Stimulated activated CD4-positive, alpha-beta T cell treated with anti-CD3 and anti-CD28 coated beads, Interleukin-15, amount 100 ng/mL, for 24 hours (primary cell): Measurements from ENCODE around the gene PTDSS2.
A peak's percentile ranks its signal among the peaks of the same experiment; 100 is the strongest.

Experiments used
- DNase-seq: peaks from one replicate; pipeline ENCODE4 v3.0.0-alpha.2; 2020

PTDSS2 gene

DNA sequence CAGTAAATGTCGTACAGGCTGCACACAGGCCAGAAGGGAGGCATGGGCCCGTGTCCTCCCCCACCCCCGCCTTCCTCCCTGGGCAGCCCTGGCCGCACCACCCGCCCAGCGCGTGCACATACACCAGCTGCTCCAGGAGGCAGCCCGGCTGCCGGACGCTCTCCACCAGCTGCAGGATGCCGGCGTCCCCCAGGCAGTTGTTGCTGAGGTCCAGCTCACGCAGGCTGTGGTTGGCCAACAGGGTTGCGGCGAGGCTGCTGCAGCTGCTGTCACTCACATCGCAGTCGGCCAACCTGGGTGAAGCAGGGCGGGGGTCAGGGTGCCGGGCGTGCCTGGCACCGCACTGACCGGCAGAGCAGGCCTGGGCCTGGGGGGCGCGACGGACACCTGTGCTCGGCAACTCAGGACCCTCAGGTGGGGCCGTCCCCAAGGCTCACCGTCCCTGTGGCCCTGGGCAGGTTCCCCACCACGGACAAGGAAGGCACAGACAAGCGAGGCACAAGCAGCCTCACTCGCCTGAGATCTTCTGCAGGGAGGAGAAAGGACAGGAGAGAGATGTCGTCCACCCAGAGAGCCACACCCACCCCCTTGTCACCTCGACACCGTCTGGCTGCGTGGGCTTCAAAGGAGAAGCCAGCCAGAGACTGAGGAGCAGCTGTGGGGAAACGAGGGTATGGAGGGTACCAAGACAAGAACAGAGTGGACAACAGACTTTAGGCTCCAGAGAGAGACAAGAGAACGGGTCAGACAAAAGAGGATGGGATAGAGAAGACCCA is 44.9 kb downstream of the PTDSS2 start:
- no peak for DNase-seq

DNA sequence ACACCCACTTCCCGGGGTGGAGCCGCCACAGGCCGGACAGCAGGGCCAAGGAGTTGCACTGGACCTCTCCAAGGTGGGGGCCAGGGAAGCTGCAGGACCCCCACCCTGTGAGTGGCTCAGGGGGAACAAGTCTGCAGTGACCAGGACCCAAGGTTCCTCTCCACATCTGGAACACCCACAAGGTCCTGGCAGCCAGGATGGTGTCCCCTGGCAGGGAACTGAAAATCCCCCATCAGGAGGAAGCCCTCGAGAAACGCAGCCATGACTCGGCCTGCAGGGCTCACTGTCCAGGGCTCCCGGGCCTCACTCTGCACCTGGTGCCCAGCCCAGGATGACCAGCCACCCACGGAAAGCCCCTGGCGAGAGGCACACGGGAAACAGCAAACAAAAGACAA is 45.5 kb downstream of the PTDSS2 start:
- DNase-seq: no peak

DNA sequence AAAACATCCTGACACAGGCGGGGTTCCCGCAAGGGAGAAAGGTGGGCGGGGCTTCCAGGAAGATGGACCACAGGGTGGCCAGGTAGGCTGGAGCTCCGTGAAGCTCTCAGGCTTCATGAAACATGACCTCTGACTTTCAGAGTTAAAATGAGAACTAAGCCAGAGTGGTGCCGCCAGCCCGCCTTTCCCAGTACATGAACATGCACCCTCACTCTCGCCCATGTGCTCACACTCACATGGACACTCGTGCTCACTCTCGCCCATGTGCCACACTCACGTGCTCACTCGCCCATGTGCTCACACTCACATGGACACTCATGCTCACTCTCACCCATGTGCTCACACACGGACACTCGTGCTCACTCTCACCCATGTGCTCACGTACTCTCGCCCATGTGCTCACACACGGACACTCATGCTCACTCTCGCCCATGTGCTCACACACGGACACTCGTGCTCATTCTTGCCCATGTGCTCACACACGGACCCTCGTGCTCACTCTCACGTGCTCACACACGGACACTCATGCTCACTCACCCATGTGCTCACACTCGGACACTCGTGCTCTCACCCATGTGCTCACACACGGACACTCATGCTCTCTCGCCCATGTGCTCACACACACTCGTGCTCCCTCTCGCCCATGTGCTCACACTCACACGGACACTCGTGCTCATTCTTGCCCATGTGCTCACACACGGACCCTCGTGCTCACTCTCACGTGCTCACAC is 46.9 kb downstream of the PTDSS2 start:
- DNase-seq: no peak

GRCh38 chr11:497565-498296 is 47.7 kb downstream of the PTDSS2 start:
- no peak for DNase-seq

DNA sequence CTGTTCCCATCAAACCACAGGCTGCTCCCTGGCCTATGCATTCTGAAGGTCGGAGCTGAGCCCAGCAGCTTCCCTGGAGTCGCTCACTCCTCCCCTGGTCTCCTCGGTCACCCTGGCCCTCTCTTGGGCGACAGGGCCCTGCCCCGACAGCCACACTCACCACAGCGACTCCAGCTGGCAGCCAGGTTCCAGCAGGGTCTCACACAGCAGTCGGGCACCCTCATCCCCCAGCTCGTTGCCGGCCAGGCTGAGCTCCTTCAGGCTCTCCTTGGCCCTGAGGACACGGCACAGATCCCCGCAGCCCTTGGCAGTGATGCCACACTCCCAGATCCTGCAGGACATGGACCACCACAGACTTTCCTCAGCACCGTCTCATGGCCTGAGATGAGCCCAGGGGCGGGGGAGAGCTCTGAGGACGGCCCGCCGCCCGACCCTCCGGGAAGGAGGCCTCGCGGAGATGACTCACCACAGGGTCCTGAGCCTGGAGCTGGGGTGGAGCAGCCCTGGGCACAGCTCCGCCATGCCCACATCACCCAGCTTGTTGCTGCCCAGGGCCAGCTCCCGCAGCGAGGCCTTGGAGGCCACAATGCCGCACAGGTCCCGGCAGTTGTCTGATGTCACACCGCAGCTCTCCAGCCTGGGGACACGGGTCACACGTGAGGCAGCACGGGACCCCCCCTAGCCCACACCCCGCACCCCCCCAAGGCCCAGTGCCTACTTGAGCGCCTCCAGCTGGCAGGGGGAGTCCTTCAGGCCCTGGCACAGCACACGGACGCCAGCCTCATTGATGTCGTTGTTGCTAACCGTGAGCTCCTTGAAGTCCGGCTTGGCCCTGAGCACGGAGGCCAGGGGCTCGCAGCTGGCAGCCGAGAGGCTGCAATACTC is 48.5 kb downstream of the PTDSS2 start:
- no peak for DNase-seq

DNA sequence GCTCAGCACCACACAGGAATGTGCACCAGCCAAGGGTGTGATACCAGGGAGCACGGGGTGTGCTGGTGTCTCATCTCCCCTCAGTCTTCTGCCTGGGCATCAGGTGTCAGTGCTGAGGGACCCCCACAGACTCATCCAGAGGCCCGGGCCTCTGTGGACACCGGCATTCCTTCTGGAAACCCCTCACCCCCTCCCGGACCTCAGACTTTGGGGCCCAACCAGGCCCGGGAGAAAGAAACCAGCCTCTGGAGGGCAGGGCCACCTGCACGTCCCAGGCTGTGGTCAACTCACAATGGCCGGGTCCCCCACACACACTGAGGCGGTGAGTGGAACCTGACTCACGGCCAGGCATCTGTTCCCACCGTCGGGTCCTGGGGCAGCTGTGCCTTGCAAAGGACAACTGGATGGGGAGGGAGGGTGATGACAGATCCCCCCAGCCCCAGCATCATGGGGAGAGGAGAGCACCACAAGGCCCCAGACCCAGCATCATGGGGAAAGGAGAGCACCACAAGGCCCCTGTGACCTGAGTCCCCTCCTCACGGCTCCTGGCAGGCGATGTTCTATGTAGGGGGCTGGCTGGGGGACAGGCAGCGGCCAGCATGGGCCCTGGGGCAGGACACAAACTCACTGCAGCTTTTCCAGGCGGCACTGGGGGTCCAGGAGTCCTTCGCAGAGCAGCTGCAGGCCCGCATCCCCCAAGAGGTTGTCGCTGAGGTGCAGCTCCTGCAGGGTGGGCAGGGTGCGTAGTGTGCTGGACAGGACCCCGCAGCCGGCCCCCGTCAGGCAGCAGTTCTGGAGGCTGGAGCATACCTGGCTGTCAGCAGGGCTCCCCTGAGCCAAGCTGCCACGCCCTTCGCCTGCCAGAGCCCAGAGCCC is 49.4 kb downstream of the PTDSS2 start:
- DNase-seq: no peak

GRCh38 chr11:501001-501682 is 51.1 kb downstream of the PTDSS2 start:
- DNase-seq: no peak

- no peak for DNase-seq
Observed at GRCh38 chr11:501683-502287, 51.7 kb downstream of the PTDSS2 start.

- no peak for DNase-seq
Observed at GRCh38 chr11:502288-503178, 52.5 kb downstream of the PTDSS2 start.

DNA sequence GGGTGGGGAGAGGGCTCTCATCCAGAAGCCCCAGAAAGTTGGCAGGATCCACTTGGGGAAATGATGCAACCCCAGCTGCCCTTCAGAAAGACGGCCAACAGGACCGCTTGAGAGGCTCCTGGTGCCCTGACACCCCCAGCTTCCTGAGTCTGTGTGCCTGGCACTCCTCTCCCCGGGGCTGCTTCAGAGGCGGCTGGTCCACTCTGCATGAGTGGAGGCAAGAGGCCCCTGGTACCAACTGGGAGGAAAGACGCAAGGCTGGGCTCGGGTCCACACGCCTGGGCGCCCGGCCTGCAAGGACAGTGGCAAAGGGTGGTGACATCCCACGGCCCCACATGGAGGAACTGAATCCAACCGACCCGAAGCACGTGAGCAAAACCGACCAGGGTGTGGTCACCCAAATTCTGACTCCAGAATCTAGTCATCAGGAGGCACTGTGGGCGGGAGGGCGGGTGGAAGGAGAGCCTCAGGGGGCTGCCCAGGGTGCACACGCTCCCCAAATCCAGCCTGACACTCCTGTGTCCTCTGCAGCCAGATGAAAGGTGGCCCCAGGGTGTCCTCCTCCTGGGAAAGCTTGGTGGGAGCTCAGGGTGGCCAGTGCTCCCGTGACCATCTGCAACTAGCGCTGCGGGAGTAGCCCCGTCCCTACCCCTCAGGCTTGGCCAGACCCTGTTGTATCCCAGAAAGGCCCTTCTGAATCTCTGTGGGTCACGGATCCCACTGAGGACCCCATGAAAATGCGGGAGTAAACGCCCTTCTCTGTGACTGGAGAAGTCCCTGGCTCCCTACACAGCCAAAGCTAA is 53.3 kb downstream of the PTDSS2 start:
- DNase-seq: peak; percentile 55

DNA sequence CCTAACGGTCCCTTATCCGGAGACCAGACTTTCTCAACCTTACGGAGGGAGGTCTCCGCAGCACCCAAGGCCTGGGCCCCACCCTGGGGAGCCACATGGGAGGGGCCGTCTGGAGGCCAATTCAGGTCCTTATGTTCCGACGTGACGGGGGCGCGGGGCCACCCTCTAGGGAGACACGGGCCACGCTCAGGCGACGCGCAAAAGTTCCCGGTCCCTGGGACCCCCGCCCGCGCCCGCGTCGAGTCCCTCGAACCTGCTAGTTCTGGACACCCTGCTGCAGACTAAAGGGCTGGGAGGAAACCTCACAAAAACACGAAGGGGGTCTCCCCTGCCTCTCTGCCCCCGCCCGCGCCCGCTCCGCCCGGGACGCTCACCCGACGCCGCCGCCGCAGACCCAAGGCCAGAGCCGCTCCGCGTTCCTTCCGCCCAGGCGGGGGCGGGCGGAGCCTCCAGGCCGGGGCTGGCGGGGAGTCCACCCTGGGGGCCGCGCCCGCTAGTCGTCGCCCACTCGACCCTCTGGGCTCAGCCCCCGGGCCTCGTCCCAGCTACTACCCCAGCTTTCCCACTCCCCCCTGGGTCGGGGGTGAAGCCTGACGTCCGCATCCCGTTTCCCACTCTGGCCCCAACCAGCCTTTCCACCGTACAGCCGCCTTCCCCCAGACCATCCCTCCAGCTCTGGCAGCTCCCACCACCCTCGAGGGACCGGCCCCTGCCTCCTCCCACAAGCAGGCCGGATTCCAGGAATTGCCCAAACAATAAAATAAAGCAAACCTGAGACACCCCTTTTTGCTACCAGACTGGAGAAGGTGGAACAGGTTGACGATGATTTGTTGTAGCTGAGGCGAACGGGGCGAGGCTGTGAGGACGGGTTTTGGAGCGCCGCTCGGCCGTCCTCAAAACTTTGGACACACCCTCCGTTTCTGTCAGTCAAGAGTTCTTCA is 54.2 kb downstream of the PTDSS2 start:
- peak; percentile 40 for DNase-seq

GRCh38 chr11:504994-505344 is 54.9 kb downstream of the PTDSS2 start:
- no peak for DNase-seq

DNA sequence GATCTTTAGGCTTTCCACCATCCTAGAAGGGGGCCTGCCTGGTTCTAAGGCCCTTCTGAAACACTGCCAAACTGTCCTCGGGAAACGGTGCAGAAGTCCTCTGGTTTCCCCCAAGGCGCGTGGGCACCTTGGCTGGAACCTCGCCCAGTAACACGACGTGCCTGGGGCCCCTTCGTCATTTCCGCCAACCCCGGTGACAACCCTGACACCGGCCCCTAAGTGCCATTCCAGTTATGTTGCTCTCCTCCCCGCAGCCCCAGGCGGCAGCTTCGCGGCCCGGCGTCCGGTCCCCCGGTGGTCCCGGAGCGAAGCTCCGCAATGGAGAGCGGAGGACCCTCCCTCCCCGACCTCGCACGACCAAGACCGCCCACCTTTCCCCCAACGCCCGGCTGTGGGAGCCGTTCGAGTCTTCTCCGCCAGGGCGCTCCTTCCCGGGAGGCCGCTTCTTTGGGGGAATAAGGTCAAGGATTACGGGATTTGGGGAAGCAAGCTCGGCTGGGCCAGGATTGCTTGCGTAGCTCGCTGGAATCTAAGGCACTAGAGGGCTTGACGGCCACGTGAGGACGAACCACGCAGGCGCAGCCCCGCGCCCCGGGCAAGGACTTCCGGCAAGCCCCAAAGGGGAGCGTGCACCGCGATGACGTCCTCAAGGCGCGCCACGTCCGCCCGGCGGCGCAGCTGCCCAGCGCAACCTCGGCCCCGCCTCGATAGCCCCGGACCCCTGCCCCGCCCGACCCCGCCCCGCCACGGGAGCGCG is 56.3 kb downstream of the PTDSS2 start:
- DNase-seq: peak; percentile 98

- DNase-seq: peak; percentile 100
Observed at GRCh38 chr11:506995-507726, 57.1 kb downstream of the PTDSS2 start, which contains the start of gene RNH1. RNH1 (minus strand) TSS chr11:507242; CDS start chr11:502162, 5,080 bp downstream.

DNA sequence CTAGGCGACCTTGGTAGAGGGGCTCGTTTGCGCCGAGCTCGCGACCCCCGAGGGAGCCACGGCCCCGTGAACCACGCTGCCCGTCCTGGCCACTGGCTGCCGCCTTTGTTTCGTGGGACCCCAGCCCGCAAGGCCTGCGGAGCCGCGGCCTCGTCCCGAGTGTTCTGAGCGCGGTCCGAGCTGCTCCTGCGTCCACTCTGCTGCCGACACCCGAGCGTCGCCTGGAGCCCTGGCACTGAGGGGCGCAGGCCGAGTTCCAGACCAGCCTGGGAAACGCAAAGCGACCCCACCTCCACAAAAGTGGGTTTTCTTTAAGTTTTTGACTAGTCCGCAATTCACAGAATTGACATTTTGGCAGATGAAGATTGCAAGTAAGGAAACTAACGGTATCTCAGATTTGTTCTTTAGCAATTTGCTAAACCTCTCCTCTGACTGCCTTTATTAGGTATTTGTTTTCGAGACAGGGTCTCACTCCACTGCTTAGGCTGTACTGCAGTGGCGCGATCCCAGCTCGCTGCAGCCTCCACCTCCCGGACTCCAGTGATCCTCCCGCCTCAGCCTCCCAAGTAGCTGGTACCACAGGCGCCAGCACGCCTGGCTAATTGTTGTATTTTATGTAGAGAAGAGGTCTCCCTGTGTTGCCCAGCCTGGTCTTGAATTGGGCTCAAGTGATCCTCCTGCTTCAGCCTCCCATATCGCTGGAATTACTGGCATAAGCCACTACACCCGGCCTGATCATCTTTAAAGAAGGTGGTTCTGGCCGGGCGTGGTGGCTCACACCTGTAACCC is 57.8 kb downstream of the PTDSS2 start:
- DNase-seq: no peak
